H1 (cell line): Measurements from ENCODE around the gene WWP2. TPM values are rescaled to one million over a fixed set of nuclear protein-coding genes. Genes with fewer than 3 reads are reported as not detected.

Experiments used
- FOSL1 ChIP-seq: IDR thresholded peaks from 2 replicates; pipeline ENCODE4 v1.6.1; 2011; ENCODE audit warnings: mild to moderate bottlenecking, low read depth, low read length, moderate library complexity; ENCODE audit not compliant: insufficient read depth
- GTF2F1 ChIP-seq: IDR thresholded peaks from 2 replicates; pipeline ENCODE4 v1.6.1; 2012; ENCODE audit warnings: low read depth, low read length, improper control_type of control experiment, borderline replicate concordance
- USF2 ChIP-seq: IDR thresholded peaks from 2 replicates; pipeline ENCODE4 v1.6.1; 2011; ENCODE audit warnings: low read length, improper control_type of control experiment
- polyA plus RNA-seq, 7 experiments: library from polyadenylated mRNA; depleted of rRNA in 3 of 7; stranded (reverse) in 5 of 7; unstranded in 2 of 7; fragments of >200 nt in 5 of 7; fragments of 200-250 nt in 2 of 7; gene quantifications; 1 replicate in 5 of 7; 2 replicates in 1 of 7; 4 replicates in 1 of 7; pipeline versions ENCODE4 v1.2.1 to v1.2.3, GENCODE V29; 2011 to 2013; ENCODE audit warnings: missing spikeins in 2 of 7, mixed read lengths in 2 of 7
- total RNA-seq: library from RNA; stranded (reverse); fragmentation: NEBNext Ultra II Directional; extraction: Animal tissue kit (Norgen Biotek cat#: 25700); gene quantifications from 2 replicates; pipeline ENCODE4 v1.2.1, GENCODE V29; 2021

Gene WWP2
- total and polyA plus RNA-seq, 2 of the 8 experiments (the other 6 are each of a cell fraction or from before 2014, with no cell fraction given), result 14.1 to 42.2 TPM

GRCh38 chr16:69838489-69838888 lies 76.4 kb downstream of the WWP2 start (continued):
- TF ChIP-seq FOSL1 (no peak), GTF2F1 (no peak), USF2 (no peak)
